MM.1S (cell line): ENCODE measurements around the gene OR52H1.

Source experiments
- DNase-seq: peaks from one replicate; pipeline ENCODE4 v3.0.0-alpha.2; 2015
- H2AFZ ChIP-seq: fragments of 300-600 bp; sonication (generic); 2 replicates; pipeline ENCODE4 v1.6.0; 2016; ENCODE audit warnings: antibody characterized with exemption, low read length
- H3F3A ChIP-seq: fragments of 300-600 bp; sonication (generic); 2 replicates; pipeline ENCODE4 v1.6.1; 2016; ENCODE audit warnings: mild to moderate bottlenecking, antibody characterized with exemption, low read length, moderate library complexity, mixed read lengths; ENCODE audit not compliant: insufficient read depth
- H3K27ac ChIP-seq: fragments of 300-600 bp; sonication (generic); 2 replicates; pipeline ENCODE4 v1.5.1; 2016; ENCODE audit warnings: mild to moderate bottlenecking, low read length
- H3K27me3 ChIP-seq: fragments of 300-600 bp; sonication (generic); replicated peaks from 2 replicates; pipeline ENCODE4 v1.6.0; 2016; ENCODE audit warnings: low read length; ENCODE audit not compliant: insufficient read depth
- H3K36me3 ChIP-seq: fragments of 300-600 bp; sonication (generic); replicated peaks from 2 replicates; pipeline ENCODE4 v1.6.1; 2016; ENCODE audit warnings: mild to moderate bottlenecking, low read length, mixed read lengths; ENCODE audit not compliant: insufficient read depth
- H3K4me1 ChIP-seq: fragments of 300-600 bp; sonication (generic); 2 replicates; pipeline ENCODE4 v1.6.1; 2016; ENCODE audit warnings: low read length, mixed read lengths
- H3K4me2 ChIP-seq: fragments of 300-600 bp; sonication (generic); 2 replicates; pipeline ENCODE4 v1.6.0; 2016; ENCODE audit warnings: low read depth, low read length
- H3K4me3 ChIP-seq: fragments of 300-600 bp; sonication (generic); 2 replicates; pipeline ENCODE4 v1.5.1; 2016; ENCODE audit warnings: low read length, mixed read lengths
- H3K79me2 ChIP-seq: fragments of 300-600 bp; sonication (generic); 2 replicates; pipeline ENCODE4 v1.6.1; 2016; ENCODE audit warnings: mixed run types, low read length, mixed read lengths
- H3K9ac ChIP-seq: fragments of 300-600 bp; sonication (generic); 2 replicates; pipeline ENCODE4 v1.6.1; 2016; ENCODE audit warnings: low read length, mixed read lengths
- H3K9me2 ChIP-seq: fragments of 300-600 bp; sonication (generic); replicated peaks from 2 replicates; pipeline ENCODE4 v1.6.1; 2016; ENCODE audit warnings: mild to moderate bottlenecking, low read length, mixed read lengths; ENCODE audit not compliant: insufficient read depth
- H3K9me3 ChIP-seq: fragments of 300-600 bp; sonication (generic); replicated peaks from 2 replicates; pipeline ENCODE4 v1.6.1; 2016; ENCODE audit warnings: mild to moderate bottlenecking, low read length, mixed read lengths; ENCODE audit not compliant: insufficient read depth
- H4K20me1 ChIP-seq: fragments of 300-600 bp; sonication (generic); 2 replicates; pipeline ENCODE4 v1.6.1; 2016; ENCODE audit warnings: mild to moderate bottlenecking, low read length, moderate library complexity, mixed read lengths; ENCODE audit not compliant: insufficient read depth
- CTCF ChIP-seq: fragments of 300-600 bp; sonication (generic); IDR thresholded peaks from 2 replicates; pipeline ENCODE4 v1.5.1; 2016; ENCODE audit warnings: antibody characterized with exemption, low read length, mixed read lengths
- EZH2 ChIP-seq: fragments of 300-600 bp; sonication (generic); optimal IDR thresholded peaks from 2 replicates; pipeline ENCODE3; 2017; ENCODE audit warnings: low read depth, mild to moderate bottlenecking, antibody characterized with exemption, low read length, mixed read lengths
- EZH2phosphoT487 ChIP-seq: fragments of 300-600 bp; sonication (generic); IDR thresholded peaks from 2 replicates; pipeline ENCODE4 v1.6.1; 2018; ENCODE audit warnings: antibody characterized with exemption, low read length

Gene OR52H1

GRCh38 chr11:5541427-5541826 is 6.9 kb downstream of the OR52H1 start:
- H3K79me2 ChIP-seq: no peaks in the 10 kb centered on the region
- no peak for DNase-seq
- TF ChIP-seq EZH2phosphoT487 (no peak), EZH2 (no peak), CTCF (no peak)
- no peak overlapping the region for H3K9ac ChIP-seq
- H3K4me3 ChIP-seq: no peak overlapping the region
- H4K20me1 ChIP-seq: no peaks in the 10 kb centered on the region
- H3K4me1 ChIP-seq: no peaks in the 10 kb centered on the region
- H3K27me3 ChIP-seq: no peaks in the 10 kb centered on the region
- no peaks in the 10 kb centered on the region for H3K36me3 ChIP-seq
- H3K9me3 ChIP-seq: no peaks in the 10 kb centered on the region
- H3K9me2 ChIP-seq: no peaks in the 10 kb centered on the region
- no peak overlapping the region for H2AFZ ChIP-seq
- no peaks in the 10 kb centered on the region for H3F3A ChIP-seq
- no peak overlapping the region for H3K27ac ChIP-seq
- H3K4me2 ChIP-seq: no peak overlapping the region

GRCh38 chr11:5536482-5536881 is 11.9 kb downstream of the OR52H1 start:
- H3K9me3 ChIP-seq: no peaks in the 10 kb centered on the region
- H3K9me2 ChIP-seq: no peaks in the 10 kb centered on the region
- TF ChIP-seq EZH2 (no peak), EZH2phosphoT487 (no peak), CTCF (no peak)
- no peaks in the 10 kb centered on the region for H3K27me3 ChIP-seq
- H4K20me1 ChIP-seq: no peaks in the 10 kb centered on the region
- no peak overlapping the region for H3K27ac ChIP-seq
- H3K9ac ChIP-seq: no peak overlapping the region
- no peaks in the 10 kb centered on the region for H3K4me1 ChIP-seq
- no peak overlapping the region for H3K4me2 ChIP-seq
- no peaks in the 10 kb centered on the region for H3K36me3 ChIP-seq
- H3K4me3 ChIP-seq: no peak overlapping the region
- no peak for DNase-seq
- no peaks in the 10 kb centered on the region for H3K79me2 ChIP-seq
- no peak overlapping the region for H2AFZ ChIP-seq
- H3F3A ChIP-seq: no peaks in the 10 kb centered on the region

GRCh38 chr11:5534046-5534445 is 14.3 kb downstream of the OR52H1 start:
- H3K27me3 ChIP-seq: no peaks in the 10 kb centered on the region
- no peaks in the 10 kb centered on the region for H3K9me2 ChIP-seq
- DNase-seq: no peak
- H3F3A ChIP-seq: no peaks in the 10 kb centered on the region
- H3K9ac ChIP-seq: no peak overlapping the region
- no peak for TF ChIP-seq EZH2
- TF ChIP-seq CTCF: no peak
- no peak for TF ChIP-seq EZH2phosphoT487
- no peaks in the 10 kb centered on the region for H4K20me1 ChIP-seq
- no peak overlapping the region for H3K4me3 ChIP-seq
- H3K36me3 ChIP-seq: no peaks in the 10 kb centered on the region
- H3K79me2 ChIP-seq: no peaks in the 10 kb centered on the region
- H3K27ac ChIP-seq: no peak overlapping the region
- H3K4me2 ChIP-seq: no peak overlapping the region
- no peak overlapping the region for H2AFZ ChIP-seq
- no peaks in the 10 kb centered on the region for H3K9me3 ChIP-seq
- H3K4me1 ChIP-seq: no peaks in the 10 kb centered on the region
